NCI-H2227 treated with DMSO at 0.1 percent for 48 hours (cell line): ENCODE measurements around the gene RCN2.
"Not testable (repeated sequence)": the region's sequence is repeated elsewhere in the genome, so short reads cannot be mapped to it uniquely, and the experiment has no call there.

Experiments
- DNase-seq: peaks from one replicate; lab custom pipeline; 2025; lab: John Stamatoyannopoulos, UW

RCN2 gene

DNA sequence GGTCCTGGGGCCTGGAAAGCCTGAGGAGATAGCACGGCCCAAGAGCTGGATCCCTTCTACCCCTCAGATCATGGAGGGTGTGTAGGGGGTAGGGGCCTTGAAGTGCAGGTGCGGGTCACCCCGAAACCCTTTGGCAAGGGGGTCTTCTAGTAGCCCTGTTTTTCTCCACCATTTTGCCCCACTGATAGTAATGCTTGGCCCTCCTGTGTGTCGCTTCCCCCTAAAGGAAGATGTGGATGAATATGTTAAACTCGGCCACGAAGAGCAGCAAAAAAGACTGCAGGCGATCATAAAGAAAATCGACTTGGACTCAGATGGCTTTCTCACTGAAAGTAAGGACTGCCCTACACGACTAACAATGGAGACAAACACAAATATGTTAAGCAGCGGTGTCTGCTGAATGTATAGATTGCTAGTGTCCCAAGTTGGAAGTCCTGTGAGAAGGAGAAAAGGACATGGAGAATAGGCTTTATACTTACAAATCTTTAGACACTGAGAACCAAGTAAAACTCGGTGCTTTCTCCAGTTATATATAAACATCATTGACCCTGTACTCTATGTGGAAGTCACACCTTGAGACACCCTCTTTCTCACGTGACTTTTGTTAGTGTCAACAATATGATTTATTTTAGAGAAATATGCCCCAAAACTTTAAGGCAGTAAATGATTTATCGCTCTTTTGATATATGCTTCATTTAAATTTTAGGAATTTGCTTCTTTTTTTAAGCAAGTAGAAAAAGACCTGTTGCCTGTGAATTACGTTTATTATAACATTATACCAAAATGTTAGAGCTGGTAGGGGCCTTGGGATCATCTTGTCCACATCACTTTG lies 802 bp downstream of the RCN2 start:
- no peak for DNase-seq

- no peak for DNase-seq
These were observed 4.1 kb downstream of the RCN2 start for GRCh38 chr15:76935620-76936019.

- no peak for DNase-seq
These were observed 5.1 kb downstream of the RCN2 start for GRCh38 chr15:76936671-76937070.

DNA sequence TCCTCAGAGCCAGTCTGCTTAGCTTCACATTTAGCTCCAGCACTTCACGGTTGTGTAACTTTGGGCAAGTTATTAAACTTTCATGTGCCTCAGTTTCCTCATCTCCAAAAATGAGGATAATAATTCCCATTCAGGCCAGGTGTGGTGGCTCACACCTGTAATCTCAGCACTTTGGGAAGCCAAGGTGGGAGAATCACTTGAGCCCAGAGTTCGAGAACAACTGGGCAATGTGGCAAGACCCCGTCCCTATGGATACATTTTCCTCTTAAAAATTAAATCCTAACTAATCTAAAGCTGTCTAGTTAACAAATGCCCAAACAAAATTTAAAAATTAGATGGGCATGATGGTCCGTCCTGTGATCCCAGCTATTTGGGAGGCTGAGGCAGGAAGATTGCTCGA lies 7.2 kb downstream of the RCN2 start:
- no peak for DNase-seq

DNA sequence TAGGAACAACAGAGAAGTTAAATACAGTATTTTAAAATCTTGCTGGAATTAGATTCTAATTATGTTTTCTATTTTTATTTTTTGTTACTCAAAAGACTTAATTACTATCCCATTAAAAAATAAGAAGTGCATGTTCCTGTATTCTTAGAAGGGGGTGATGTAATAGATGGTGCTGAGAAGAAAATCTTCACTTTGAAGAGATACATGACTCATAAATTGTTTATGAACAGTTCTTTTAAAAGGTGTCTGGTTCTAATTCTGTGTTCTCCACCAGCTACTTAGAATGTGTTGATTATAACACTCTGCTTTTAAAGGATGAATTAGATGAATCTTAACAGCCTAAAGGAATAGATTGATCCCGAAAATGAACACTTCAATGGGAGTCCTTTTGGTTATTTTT lies 8.2 kb downstream of the RCN2 start:
- no peak for DNase-seq

- no peak for DNase-seq
These were observed 10.1 kb downstream of the RCN2 start for GRCh38 chr15:76941636-76942035.

- no peak for DNase-seq
These were observed 10.8 kb downstream of the RCN2 start for GRCh38 chr15:76942331-76942730.

DNA sequence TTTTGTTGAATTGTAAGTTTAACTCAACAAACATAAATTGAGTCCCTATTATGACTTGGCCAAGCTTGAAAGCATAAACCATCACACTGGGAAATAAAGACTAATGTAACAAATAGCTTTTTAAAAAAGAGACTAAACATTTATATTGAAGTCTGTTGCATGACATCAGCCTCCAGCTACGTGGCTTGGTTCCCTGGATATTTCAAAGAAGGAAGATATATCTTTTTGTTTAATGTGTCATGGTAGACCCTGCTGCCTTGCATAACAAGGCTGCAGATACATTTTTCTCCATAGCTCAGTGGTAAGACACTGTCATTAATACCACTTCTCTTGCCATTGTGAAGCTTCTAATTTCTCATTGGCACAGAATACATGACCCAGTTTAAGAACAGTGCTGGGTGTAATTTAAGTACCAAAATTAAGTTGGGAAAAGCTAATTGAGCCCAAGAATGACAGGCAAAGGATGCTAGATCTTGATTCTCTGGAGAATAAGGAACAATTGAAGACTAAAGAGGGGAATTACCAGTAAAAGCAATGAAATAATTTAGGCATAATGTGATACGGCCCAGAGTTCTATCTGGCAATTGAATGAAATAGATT lies 14.0 kb downstream of the RCN2 start:
- no peak for DNase-seq

- DNase-seq, result no peak
These were observed 15.9 kb downstream of the RCN2 start for GRCh38 chr15:76947454-76947853.

GRCh38 chr15:76951220-76951619 lies 19.7 kb downstream of the RCN2 start:
- no peak for DNase-seq

DNA sequence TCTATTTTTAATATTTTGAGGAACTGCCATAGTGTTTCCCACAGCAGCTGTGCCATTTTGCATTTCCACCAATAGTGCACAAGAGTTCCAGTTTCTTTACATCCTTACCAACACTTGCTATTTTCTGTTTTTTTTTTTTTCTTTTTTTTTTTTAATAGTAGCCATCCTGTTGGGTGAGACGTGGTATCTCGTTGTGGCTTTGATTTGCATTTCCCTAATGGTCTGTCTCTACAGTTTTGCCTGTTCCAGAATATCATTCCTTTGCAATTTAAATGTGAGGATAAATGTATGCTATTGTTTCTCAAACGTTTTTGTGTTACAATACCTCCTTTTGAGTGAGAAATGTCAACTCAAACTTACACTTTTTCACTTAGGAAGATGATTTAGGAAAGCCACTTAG lies 22.4 kb downstream of the RCN2 start:
- no peak for DNase-seq

GRCh38 chr15:76954744-76955143 lies 23.2 kb downstream of the RCN2 start:
- DNase-seq, result no peak

DNA sequence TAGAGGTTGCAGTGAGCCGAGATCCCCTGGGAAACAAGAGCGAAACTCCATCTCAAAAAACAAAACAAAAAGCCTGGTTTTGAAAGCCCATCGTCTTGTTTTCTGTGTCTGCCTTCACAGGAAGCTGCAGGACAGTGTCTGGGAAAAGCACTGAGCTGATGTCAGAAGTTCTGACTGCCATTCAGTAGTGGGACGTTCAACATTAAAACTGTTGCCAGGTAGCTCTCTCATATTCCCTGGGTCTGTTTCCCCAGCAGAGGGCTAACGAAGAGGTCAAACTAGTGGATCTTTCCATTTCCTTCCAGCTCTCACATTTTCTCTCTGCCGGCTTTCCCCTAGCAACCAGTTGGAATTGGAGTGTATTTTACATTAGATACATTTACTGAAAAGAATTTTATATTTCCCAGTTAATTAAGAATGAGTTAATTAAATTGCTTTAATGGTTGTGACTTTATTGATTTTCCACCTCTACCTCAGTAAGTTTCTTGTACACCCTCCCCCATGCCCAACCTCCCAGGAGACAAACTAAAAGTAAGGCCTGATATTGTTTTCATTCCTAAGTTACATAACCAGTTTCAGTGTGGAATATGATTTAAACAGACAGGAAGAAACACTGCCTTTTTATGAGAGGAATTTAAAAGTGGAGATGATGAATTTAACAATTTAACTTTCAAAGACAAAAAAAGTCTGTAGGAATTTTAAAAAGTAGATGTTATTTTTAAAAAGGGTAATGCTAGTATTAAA lies 29.9 kb downstream of the RCN2 start:
- DNase-seq, result no peak

DNA sequence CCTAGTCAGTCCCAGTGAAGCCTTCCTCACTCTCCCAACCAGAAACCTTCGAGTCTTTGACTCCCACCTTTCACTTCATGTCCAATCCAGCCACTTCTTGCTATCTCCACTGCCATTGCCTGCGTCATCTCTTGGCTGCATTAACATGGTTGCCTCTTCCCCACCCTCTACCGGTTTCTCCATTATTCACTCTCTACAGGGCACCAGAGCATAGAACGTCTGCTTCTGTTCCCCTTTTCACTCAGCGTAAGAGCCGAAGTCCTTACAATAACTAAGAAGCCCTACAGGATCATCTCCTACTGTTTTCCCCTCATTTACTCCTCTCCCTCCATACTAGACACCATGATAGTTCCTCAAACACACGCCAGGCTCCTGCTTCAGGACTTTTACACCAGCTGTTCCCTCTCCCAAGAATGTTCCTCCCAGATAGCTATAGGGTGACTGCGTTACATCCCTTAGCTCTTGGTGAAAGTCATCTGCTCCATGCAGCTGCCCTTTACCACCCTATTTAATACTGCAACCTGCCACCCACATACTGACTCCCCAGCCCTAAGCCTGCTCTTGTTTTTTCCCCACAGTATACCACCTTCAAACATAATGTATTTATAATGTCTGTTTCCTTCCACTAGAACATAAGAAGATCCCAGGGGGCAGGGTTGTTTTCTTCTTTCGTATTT lies 30.9 kb downstream of the RCN2 start:
- DNase-seq, result no peak

GRCh38 chr15:76963596-76963995 lies 32.0 kb downstream of the RCN2 start:
- no peak for DNase-seq

DNA sequence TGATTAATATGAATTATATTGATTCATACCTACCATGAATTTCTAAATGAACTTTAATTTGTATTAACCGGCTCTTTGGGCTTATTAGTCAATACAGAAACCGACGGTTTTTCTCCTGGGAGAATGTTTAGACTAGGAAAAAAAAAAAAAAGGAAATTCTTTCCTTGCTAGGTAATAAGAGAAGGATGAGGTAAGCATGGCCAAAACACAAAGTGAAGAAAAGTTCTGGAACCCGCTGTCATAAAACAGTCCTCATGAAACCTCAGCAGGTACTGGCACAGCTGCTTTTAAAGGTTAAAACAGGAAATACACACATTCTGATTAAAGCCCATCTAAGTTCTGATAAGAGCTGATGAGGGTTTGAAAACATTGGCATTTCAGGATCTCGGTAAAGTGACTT lies 32.6 kb downstream of the RCN2 start:
- no peak for DNase-seq

DNA sequence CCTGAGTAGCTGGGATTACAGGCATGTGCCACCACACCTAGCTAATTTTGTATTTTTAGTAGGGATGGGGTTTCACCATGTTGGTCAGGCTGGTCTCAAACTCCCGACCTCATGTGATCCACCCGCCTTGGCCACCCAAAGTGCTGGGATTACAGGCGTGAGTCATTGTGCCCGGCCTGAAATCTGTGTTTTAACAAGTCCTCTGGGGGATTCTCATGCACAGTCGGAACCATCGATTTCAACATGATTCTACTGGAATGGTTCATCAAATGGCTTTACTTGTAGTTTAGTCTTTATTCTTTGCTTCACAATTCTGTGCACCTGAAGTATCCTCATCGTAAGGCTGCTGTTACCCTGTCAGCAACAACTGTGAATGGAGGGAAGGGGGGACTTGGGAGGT lies 34.5 kb downstream of the RCN2 start:
- not testable (repeated sequence) for DNase-seq

GRCh38 chr15:76967067-76967466 lies 35.5 kb downstream of the RCN2 start:
- no peak for DNase-seq

GRCh38 chr15:76968306-76968705 lies 36.8 kb downstream of the RCN2 start:
- no peak for DNase-seq

DNA sequence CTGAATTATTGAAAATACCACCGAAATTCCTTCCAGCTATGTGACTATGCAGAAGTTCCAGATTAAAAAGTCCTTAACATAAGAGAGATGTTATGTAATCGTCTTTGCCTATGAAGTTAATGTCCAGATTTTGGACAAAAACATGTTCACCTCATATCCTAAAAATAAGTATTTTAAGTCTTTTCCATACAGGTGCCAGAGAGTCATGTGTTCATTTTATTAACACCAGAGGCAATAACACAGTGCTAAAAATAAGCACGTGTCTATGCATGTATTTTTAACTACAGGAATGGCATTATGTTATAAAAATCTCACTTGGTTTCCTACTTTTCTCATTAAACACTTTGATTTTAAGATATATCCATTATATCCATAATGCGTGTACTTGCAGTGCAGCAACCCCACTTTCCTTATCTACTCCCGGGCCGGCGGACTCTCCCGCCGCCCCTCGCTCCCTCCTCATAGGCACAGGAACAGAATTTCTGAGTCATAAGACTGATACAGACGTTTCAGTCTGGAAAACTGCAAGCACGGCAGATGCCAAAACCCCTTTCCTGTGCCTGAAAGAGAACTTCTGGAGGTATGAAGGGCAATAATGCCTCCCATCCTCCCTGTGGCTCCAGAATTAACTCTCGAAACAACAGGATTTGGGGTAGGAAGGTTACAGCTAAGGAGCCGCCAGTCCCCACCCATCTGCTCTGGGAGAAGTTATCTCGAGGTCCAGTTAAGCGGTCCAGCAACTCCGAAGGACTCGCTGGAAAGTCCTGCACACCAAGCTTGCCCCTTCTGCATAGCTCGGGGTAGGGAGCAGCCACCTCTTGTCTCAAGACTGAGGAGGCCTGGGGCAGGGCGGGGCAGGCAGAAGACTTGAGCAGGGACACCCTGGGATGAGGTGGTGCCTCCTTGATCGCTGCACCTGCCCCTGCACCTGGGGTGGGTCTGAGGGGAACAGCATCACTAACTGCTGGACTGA lies 41.1 kb downstream of the RCN2 start:
- DNase-seq, result no peak

DNA sequence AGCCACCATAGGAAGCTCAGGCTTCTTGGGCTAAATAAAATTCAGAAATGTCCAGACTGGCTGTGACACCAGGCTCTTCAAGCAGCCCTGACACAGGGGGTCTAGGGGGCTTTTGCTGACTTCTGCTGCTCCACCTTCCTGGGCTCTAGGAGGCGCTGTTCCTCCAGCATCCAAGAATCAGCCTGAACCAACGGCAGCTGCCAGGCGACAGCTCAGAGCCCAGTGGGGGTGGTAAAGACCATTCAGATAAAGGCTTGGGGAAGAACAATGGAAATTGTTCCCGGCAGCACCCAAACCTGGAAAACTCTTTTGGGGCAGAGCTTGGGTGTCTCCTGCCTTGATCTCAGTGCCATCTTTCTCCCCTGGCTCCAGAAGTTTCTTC lies 41.8 kb downstream of the RCN2 start:
- DNase-seq, result no peak
